HUES48 (cell line): ENCODE results near the gene CHST10.

ENCODE experiments used
- H3K27ac ChIP-seq: one replicate; pipeline ENCODE4 v1.7.0; 2013; ENCODE audit warnings: low read depth, low read length, inconsistent platforms
- H3K27me3 ChIP-seq: 2 replicates; pipeline ENCODE4 v1.6.1; 2013; ENCODE audit warnings: mild to moderate bottlenecking, low read length; ENCODE audit not compliant: control insufficient read depth, insufficient read depth
- H3K36me3 ChIP-seq: 2 replicates; pipeline ENCODE4 v1.6.1; 2013; ENCODE audit warnings: low read length; ENCODE audit not compliant: control insufficient read depth, insufficient read depth
- H3K4me1 ChIP-seq: 2 replicates; pipeline ENCODE4 v1.6.1; 2013; ENCODE audit warnings: mild to moderate bottlenecking, low read length; ENCODE audit not compliant: control insufficient read depth, insufficient read depth
- H3K4me3 ChIP-seq: 2 replicates; pipeline ENCODE4 v1.5.1; 2013; ENCODE audit warnings: mild to moderate bottlenecking, low read depth, low read length
- H3K9ac ChIP-seq: 2 replicates; pipeline ENCODE4 v1.6.1; 2013; ENCODE audit warnings: mild to moderate bottlenecking, low read depth, low read length, moderate library complexity
- H3K9me3 ChIP-seq: 2 replicates; pipeline ENCODE4 v1.6.1; 2013; ENCODE audit warnings: low read length; ENCODE audit not compliant: control insufficient read depth, insufficient read depth

Gene CHST10

DNA sequence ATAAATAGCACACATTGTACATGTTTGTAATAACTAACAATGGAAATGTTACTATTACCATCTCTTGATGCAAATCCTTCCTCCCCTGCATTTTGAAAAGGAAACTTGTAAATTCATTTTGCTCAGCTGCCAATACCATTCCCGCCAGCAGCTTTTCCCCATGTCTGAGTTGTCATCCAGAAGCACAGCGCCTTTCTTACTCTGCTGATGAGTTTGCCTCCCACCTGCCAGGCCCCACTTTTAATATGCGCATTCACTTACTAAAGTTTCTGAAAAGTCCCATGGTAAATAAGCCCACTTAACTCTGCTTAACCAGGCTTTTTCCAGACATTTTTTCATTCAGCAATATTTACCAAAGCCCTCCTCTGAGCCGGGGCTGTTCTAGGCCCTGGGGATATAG, 3.9 kb downstream of the CHST10 start:
- Histone ChIP-seq H3K36me3 (peaks cover 8% of the 10 kb centered on the region; the same call in 1 of the 2 replicates), H3K27me3 (no peaks in the 10 kb centered on the region), H3K4me3 (peak overlapping the region; percentile 20; the same call in 1 of the 2 replicates), H3K27ac (peak overlapping the region; percentile 97), H3K9me3 (no peaks in the 10 kb centered on the region), H3K4me1 (peaks cover 74% of the 10 kb centered on the region), H3K9ac (no peak overlapping the region)

GRCh38 chr2:100412881-100413321, 4.6 kb downstream of the CHST10 start:
- Histone ChIP-seq H3K27ac (peak overlapping the region; percentile 97), H3K27me3 (no peaks in the 10 kb centered on the region), H3K9me3 (no peaks in the 10 kb centered on the region), H3K4me3 (no peak overlapping the region), H3K4me1 (peaks cover 70% of the 10 kb centered on the region), H3K9ac (no peak overlapping the region), H3K36me3 (peaks cover 8% of the 10 kb centered on the region; the same call in 1 of the 2 replicates)

DNA sequence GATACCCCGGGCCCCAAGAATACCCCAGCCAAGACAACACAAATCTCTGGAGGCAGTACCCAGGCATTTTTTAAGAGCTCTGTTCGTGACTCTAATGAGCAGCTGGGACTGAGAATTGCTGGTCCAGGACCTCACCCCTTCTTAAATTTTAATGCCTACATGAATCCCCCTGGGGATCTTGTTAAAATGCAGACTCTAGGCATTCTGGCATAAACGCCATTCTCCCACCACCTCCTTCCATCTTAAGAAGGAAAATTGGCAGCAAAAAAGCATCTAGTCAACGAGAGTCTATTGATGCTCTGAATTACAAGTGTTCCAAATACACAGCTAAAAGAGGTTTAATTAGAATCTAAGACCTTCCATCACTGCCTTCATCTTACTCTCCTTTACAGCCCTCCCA, 5.0 kb downstream of the CHST10 start:
- Histone ChIP-seq H3K4me3 (no peak overlapping the region), H3K9ac (peak overlapping the region; percentile 13; the same call in 1 of the 2 replicates), H3K4me1 (peaks cover 68% of the 10 kb centered on the region), H3K9me3 (no peaks in the 10 kb centered on the region), H3K36me3 (peaks cover 11% of the 10 kb centered on the region; the same call in 1 of the 2 replicates), H3K27me3 (no peaks in the 10 kb centered on the region), H3K27ac (peak overlapping the region; percentile 97)

DNA sequence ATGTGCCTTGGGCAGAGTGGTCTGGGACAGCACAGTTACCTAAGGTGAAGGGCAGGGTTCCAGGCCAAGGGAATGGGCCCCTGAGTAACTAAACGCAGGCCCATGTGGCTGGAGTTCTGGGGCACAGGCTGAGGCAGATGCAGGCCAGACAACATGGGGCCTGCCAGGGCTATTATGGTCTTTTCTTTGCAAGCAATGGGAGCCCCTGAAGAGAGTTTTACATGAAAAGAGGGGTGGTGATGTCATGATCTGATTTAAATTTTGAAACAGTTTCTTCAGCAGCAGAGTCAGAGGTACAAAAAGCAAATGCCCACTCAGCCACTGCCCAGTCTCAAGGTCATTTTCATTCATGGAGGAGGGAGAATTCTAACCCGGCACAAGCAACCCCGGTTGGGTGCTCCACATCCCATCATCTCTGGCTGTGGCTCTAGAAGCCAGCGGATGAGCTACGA, 5.6 kb downstream of the CHST10 start:
- Histone ChIP-seq H3K4me3 (0 out of 2 replicates have a peak overlapping the region, but pooled peaks have one; percentile 14), H3K27ac (peak overlapping the region; percentile 97)

DNA sequence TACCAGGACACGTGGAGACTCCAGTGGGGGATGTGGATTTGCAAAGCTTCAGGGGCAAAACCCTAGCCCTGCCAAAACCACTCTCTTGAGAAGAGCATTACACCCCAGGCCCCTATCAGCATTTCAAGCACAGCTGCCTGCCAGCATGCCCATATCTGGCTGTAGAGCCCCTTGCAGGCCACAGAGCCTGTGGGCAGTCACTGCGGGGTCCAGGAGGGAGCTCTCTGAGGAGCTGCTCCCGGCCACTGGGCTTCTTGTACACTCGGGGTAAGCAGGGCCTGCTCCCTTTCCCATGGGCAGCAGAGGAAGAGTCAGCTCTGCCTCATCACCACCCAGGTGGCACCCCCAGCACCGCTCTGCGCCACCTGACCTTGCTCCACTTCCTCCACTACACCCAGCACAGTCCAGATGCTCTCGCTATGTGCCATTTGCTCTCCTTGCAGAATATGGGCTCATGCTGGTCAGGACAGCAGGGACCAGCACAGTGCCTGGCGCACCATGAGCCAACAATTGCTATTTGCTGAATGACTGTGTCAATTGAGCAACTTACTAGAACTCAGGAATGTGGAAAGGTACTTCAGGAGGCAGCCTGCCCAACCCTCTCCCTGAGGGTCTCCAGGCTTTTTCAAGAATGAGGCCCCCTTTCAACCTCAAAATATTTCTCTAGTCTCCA, 7.4 kb downstream of the CHST10 start:
- H3K4me3 ChIP-seq, result no peak overlapping the region
- no peak overlapping the region for H3K9ac ChIP-seq
- H3K4me1 ChIP-seq, result peaks cover 55% of the 10 kb centered on the region
- H3K27me3 ChIP-seq, result no peaks in the 10 kb centered on the region
- H3K36me3 ChIP-seq, result peaks cover 34% of the 10 kb centered on the region
- H3K27ac ChIP-seq, result no peak overlapping the region
- no peaks in the 10 kb centered on the region for H3K9me3 ChIP-seq

More for the DNA sequence above, 5.6 kb downstream of the CHST10 start:
- Histone ChIP-seq H3K9ac (peak overlapping the region; percentile 54), H3K4me1 (peaks cover 68% of the 10 kb centered on the region), H3K27me3 (no peaks in the 10 kb centered on the region), H3K36me3 (peaks cover 16% of the 10 kb centered on the region; the same call in 1 of the 2 replicates), H3K9me3 (no peaks in the 10 kb centered on the region)

GRCh38 chr2:100409461-100409860, 8.0 kb downstream of the CHST10 start:
- Histone ChIP-seq H3K4me3 (no peak overlapping the region), H3K27me3 (no peaks in the 10 kb centered on the region), H3K36me3 (peaks cover 34% of the 10 kb centered on the region), H3K9me3 (no peaks in the 10 kb centered on the region), H3K9ac (no peak overlapping the region), H3K27ac (no peak overlapping the region), H3K4me1 (peaks cover 49% of the 10 kb centered on the region)

GRCh38 chr2:100408941-100409340, 8.5 kb downstream of the CHST10 start:
- H3K9me3 ChIP-seq, result no peaks in the 10 kb centered on the region
- no peak overlapping the region for H3K4me3 ChIP-seq
- peaks cover 34% of the 10 kb centered on the region for H3K36me3 ChIP-seq
- H3K9ac ChIP-seq, result no peak overlapping the region
- H3K4me1 ChIP-seq, result peaks cover 43% of the 10 kb centered on the region
- H3K27ac ChIP-seq, result no peak overlapping the region
- no peaks in the 10 kb centered on the region for H3K27me3 ChIP-seq

DNA sequence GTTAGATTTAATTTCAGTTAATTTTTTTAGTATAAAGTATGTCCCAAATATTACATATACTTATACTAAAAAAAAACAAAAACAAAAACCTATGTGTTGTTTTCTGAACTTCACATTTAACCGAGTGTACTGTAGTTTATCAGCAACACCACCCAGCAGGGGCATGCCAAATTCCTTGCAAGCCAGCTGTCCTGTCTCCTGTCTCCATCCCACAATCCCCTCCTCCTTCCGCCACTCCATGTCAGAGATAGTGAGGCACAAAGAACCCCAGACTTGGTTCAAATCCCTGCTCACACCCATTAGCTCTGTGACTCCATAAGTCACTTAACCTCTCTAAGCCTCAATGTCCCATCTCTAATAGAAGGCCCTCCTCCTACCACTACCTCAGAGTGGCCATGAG, 9.4 kb downstream of the CHST10 start:
- Histone ChIP-seq H3K4me3 (no peak overlapping the region), H3K4me1 (peaks cover 35% of the 10 kb centered on the region), H3K36me3 (peaks cover 40% of the 10 kb centered on the region), H3K27ac (no peak overlapping the region), H3K9ac (no peak overlapping the region), H3K27me3 (no peaks in the 10 kb centered on the region), H3K9me3 (no peaks in the 10 kb centered on the region)

GRCh38 chr2:100407563-100407962, 9.9 kb downstream of the CHST10 start:
- no peaks in the 10 kb centered on the region for H3K27me3 ChIP-seq

DNA sequence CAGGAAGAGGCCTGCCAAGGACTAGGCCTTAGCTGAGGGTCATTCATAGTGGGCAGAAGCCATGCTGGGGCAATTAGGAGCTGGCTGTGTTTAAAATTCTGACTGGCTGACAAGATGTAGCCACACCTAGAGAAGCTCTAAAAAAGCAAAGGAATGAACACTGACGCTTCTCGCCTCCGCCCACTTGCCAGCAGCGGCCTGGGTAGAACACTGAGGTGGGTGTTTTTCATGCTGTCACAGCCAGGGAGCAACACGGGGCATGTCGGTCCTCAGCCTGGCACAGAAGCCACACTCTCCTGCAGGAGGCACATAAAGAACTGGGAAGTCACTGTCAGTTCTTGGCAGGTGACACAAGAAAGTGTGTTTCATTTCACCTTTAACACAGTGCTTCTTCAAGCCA, 10.4 kb downstream of the CHST10 start:
- Histone ChIP-seq H3K9me3 (no peaks in the 10 kb centered on the region), H3K36me3 (peaks cover 47% of the 10 kb centered on the region), H3K27me3 (no peaks in the 10 kb centered on the region), H3K4me1 (peaks cover 25% of the 10 kb centered on the region), H3K27ac (no peak overlapping the region), H3K4me3 (no peak overlapping the region), H3K9ac (no peak overlapping the region)

More at GRCh38 chr2:100407563-100407962, 9.9 kb downstream of the CHST10 start:
- H3K9ac ChIP-seq, result no peak overlapping the region
- peaks cover 42% of the 10 kb centered on the region for H3K36me3 ChIP-seq
- H3K4me1 ChIP-seq, result peaks cover 30% of the 10 kb centered on the region
- H3K4me3 ChIP-seq, result no peak overlapping the region
- no peak overlapping the region for H3K27ac ChIP-seq
- H3K9me3 ChIP-seq, result no peaks in the 10 kb centered on the region

DNA sequence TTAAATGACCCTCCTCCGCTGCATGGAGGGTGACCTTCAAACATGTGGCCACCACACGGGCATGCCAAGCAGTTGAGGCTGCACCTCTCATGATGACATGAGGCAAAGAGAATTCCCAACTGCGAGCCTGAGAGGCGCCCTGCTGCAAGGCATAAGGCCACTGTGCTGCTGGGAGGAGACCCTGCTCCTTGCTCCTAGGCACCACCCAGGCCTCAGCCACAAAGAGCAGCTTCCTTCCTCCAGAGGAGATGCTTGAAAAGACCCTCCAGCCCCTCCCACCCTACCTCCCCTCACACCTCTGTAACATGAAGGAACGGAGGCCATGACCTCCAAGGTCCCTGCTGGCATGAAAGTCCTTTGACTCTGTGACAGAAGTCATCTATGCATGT, 11.4 kb downstream of the CHST10 start:
- Histone ChIP-seq H3K27me3 (no peaks in the 10 kb centered on the region), H3K27ac (no peak overlapping the region), H3K4me3 (no peak overlapping the region), H3K9me3 (no peaks in the 10 kb centered on the region), H3K4me1 (peaks cover 16% of the 10 kb centered on the region), H3K36me3 (peaks cover 55% of the 10 kb centered on the region), H3K9ac (no peak overlapping the region)
